HG02678 (cell line): ENCODE data around the gene TRPM3.
"Not testable (repeated sequence)": the region's sequence is repeated elsewhere in the genome, so short reads cannot be mapped to it uniquely, and the experiment has no call there.

Experiments
- ATAC-seq: cut with Tn5 transposase; IDR thresholded peaks from one replicate; pipeline ENCODE4 v1.9.1; 2021; ENCODE audit warnings: mild to moderate bottlenecking, moderate library complexity; ENCODE audit not compliant: unreplicated experiment

Gene TRPM3

GRCh38 chr9:70791936-70792335 is 329.5 kb downstream of the TRPM3 start:
- ATAC-seq = no peak

- no peak for ATAC-seq
These were observed 332.3 kb downstream of the TRPM3 start for GRCh38 chr9:70789086-70789485.

- no peak for ATAC-seq
These were observed 337.0 kb downstream of the TRPM3 start for GRCh38 chr9:70784456-70784855.

- ATAC-seq = no peak
These were observed 342.9 kb downstream of the TRPM3 start for GRCh38 chr9:70778568-70778967.

GRCh38 chr9:70773579-70773978 is 347.8 kb downstream of the TRPM3 start:
- no peak for ATAC-seq

GRCh38 chr9:70772601-70773000 is 348.8 kb downstream of the TRPM3 start:
- ATAC-seq = no peak

- ATAC-seq = no peak
These were observed 355.5 kb downstream of the TRPM3 start for GRCh38 chr9:70765946-70766345.

GRCh38 chr9:70761139-70761670 is 360.2 kb downstream of the TRPM3 start:
- no peak for ATAC-seq

- no peak for ATAC-seq
These were observed 361.2 kb downstream of the TRPM3 start for GRCh38 chr9:70760228-70760627.

- no peak for ATAC-seq
These were observed 368.1 kb downstream of the TRPM3 start for GRCh38 chr9:70753311-70753710.

GRCh38 chr9:70749066-70749465 is 372.4 kb downstream of the TRPM3 start:
- no peak for ATAC-seq

- ATAC-seq = no peak
These were observed 374.1 kb downstream of the TRPM3 start for GRCh38 chr9:70747261-70747718.

- ATAC-seq = no peak
These were observed 374.7 kb downstream of the TRPM3 start for GRCh38 chr9:70746760-70747159.

GRCh38 chr9:70746316-70746715 is 375.1 kb downstream of the TRPM3 start:
- ATAC-seq = no peak

GRCh38 chr9:70724794-70725193 is 396.6 kb downstream of the TRPM3 start:
- not testable (repeated sequence) for ATAC-seq

- ATAC-seq = not testable (repeated sequence)
These were observed 397.4 kb downstream of the TRPM3 start for GRCh38 chr9:70724025-70724424.

- ATAC-seq = not testable (repeated sequence)
These were observed 414.6 kb downstream of the TRPM3 start for GRCh38 chr9:70706797-70707196.

GRCh38 chr9:70701163-70701562 is 420.3 kb downstream of the TRPM3 start:
- ATAC-seq = no peak

- ATAC-seq = no peak
These were observed 424.6 kb downstream of the TRPM3 start for GRCh38 chr9:70696694-70697335.

GRCh38 chr9:70694758-70695157 is 426.7 kb downstream of the TRPM3 start:
- no peak for ATAC-seq

- ATAC-seq = no peak
These were observed 428.2 kb downstream of the TRPM3 start for GRCh38 chr9:70693186-70693585.

GRCh38 chr9:70692431-70692830 is 429.0 kb downstream of the TRPM3 start:
- ATAC-seq = no peak

GRCh38 chr9:70688704-70689103 is 432.7 kb downstream of the TRPM3 start:
- ATAC-seq = no peak
